Measurements from ENCODE around the gene ARIH1.
"Not testable (repeated sequence)": the region's sequence is repeated elsewhere in the genome, so short reads cannot be mapped to it uniquely, and the experiment has no call there.

The ARIH1 gene, protein sequence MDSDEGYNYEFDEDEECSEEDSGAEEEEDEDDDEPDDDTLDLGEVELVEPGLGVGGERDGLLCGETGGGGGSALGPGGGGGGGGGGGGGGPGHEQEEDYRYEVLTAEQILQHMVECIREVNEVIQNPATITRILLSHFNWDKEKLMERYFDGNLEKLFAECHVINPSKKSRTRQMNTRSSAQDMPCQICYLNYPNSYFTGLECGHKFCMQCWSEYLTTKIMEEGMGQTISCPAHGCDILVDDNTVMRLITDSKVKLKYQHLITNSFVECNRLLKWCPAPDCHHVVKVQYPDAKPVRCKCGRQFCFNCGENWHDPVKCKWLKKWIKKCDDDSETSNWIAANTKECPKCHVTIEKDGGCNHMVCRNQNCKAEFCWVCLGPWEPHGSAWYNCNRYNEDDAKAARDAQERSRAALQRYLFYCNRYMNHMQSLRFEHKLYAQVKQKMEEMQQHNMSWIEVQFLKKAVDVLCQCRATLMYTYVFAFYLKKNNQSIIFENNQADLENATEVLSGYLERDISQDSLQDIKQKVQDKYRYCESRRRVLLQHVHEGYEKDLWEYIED

DNA sequence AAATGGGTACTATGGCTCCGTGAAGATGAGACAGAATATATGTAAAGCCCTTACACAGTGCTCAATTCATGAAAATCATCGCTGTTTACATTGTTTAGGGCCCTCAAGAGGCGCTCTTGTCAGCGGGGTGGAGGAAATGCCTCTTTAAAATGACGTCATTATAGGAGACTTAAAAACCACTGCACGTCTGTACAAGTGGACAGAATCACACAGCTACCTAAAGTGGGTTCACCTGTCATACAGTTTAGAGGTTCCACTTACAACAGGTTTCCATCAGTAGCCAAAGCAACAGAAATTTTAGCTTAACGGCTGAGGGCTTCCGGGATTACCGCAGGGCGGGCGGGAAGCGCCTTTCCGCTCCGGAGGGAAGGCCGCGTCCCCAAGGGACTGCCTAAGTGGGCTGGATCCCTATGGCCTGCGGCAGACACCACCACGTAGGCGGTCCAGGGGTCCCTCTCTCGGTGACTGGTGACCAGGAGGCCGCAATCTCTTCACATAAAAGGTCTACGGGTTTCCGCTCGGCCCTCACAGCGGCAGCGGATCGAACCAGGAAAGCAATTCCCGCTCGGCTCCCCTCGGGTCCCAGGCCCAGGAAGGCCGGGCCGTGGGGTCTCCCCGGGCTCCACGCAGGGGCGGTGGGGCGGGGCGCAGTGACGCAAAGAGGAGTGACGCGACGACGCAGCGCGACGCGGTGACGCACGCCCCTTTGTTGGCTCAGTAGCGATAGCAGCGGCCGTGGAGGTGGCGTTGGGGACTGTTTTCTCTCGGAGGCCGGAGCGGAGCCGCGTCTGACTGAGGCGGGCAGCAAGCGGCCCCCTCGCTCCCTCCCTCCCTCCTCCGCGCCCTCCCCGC lies at the start of gene ARIH1:
Gene ARIH1, plus strand, starts transcription at position 717 of the 852 bp plus-strand sequence. CDS start 310 bp downstream, outside the sequence.
- Histone ChIP-seq H2AFZ (ENCODE audit: low read depth) (peak within 1 kb of the TSS; percentile 70), H3K4me2 (peak within 1 kb of the TSS; percentile 98)
- TF ChIP-seq, protein P1, sequence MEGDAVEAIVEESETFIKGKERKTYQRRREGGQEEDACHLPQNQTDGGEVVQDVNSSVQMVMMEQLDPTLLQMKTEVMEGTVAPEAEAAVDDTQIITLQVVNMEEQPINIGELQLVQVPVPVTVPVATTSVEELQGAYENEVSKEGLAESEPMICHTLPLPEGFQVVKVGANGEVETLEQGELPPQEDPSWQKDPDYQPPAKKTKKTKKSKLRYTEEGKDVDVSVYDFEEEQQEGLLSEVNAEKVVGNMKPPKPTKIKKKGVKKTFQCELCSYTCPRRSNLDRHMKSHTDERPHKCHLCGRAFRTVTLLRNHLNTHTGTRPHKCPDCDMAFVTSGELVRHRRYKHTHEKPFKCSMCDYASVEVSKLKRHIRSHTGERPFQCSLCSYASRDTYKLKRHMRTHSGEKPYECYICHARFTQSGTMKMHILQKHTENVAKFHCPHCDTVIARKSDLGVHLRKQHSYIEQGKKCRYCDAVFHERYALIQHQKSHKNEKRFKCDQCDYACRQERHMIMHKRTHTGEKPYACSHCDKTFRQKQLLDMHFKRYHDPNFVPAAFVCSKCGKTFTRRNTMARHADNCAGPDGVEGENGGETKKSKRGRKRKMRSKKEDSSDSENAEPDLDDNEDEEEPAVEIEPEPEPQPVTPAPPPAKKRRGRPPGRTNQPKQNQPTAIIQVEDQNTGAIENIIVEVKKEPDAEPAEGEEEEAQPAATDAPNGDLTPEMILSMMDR (conservative IDR thresholded peaks at IDR 0.05; ENCODE audit: low read depth, low read length), result peak; percentile 34; the same call in 1 of the 2 replicates

DNA sequence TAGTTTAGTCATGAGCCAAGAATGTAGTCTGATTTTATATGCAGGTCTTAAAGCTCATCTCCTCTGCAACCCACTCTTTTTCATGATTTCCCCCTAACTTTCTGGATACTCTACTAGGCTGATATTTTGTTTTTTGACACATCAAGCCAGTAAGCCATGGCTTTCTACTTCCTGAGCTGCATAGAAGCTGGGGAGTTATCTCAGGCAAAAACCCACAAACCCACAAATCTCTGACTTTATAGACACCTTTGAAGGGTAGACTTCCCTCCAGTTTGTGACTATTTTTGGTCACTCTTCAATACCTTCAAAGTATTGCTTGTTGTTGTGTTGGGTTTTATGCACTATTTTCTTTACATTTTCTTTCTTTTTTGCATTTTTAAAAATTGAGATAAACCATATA lies 47.4 kb upstream of the ARIH1 start:
- TF ChIP-seq, protein P1 (conservative IDR thresholded peaks at IDR 0.05; ENCODE audit: low read depth, low read length), result no peak

More for the DNA sequence above, at the start of gene ARIH1:
- peaks cover 31% of the 10 kb centered on the region for H3K4me1 ChIP-seq (ENCODE audit: low read depth, poor library complexity, severe bottlenecking)
- H3K27ac ChIP-seq, result peak within 1 kb of the TSS; percentile 99
- H3K9ac ChIP-seq, result peak within 1 kb of the TSS; percentile 99
- H4K20me1 ChIP-seq (ENCODE audit: insufficient read depth), result no peaks in the 10 kb centered on the region; the same call in 1 of the 2 replicates
- no peaks in the 10 kb centered on the region for H3K27me3 ChIP-seq (ENCODE audit: insufficient read depth, low read depth)
- H3K36me3 ChIP-seq (ENCODE audit: insufficient read depth), result no peaks in the 10 kb centered on the region
- no peak within 1 kb of the TSS for H3K4me3 ChIP-seq (IDR thresholded peaks at IDR 0.05; ENCODE audit: insufficient read depth, low read depth, low read length)
- H3K79me2 ChIP-seq (ENCODE audit: insufficient read depth, low read depth), result peaks cover 43% of the 10 kb centered on the region

DNA sequence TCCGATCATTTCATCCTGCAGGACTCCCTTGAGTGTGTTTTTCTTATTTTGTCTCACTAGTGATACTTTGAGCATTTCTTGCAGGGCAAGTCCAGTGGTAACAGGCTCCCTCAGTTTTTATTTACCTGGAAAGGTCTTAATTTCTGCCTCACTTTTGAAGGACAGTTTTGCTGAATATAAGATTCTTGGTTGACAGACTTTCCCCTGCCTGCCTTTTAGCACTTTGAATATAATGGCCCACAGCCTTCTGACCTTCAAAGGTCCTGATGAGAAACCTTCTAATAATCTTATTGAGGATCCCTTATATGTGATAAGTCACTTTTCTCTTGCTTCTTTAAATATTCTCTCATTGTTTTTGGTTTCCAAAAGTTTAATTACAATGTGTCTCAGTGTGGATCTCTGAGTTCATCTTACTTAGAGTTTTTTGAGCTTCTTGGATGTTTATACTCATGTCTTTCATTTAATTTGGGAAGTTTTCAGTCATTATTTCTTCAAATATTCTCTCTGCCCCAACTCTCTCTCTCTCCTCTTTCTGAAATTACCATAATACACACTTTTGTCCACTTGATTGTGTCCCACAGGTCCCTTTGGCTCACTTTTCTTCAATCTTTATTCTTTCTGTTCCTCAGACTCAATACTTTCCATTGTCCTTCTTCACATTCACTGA lies 36.3 kb upstream of the ARIH1 start:
- Histone ChIP-seq H3K4me2 (no peak overlapping the region), H3K4me1 (ENCODE audit: low read depth, poor library complexity, severe bottlenecking) (no peaks in the 10 kb centered on the region), H3K36me3 (ENCODE audit: insufficient read depth) (no peaks in the 10 kb centered on the region), H2AFZ (ENCODE audit: low read depth) (no peak overlapping the region), H4K20me1 (ENCODE audit: insufficient read depth) (no peaks in the 10 kb centered on the region), H3K27me3 (ENCODE audit: insufficient read depth, low read depth) (no peaks in the 10 kb centered on the region), H3K79me2 (ENCODE audit: insufficient read depth, low read depth) (no peaks in the 10 kb centered on the region), H3K4me3 (IDR thresholded peaks at IDR 0.05; ENCODE audit: insufficient read depth, low read depth, low read length) (no peak overlapping the region), H3K27ac (no peak overlapping the region), H3K9ac (no peak overlapping the region)
- TF ChIP-seq, protein P1 (conservative IDR thresholded peaks at IDR 0.05; ENCODE audit: low read depth, low read length), result no peak

More for the DNA sequence above, 47.4 kb upstream of the ARIH1 start:
- Histone ChIP-seq H3K4me1 (ENCODE audit: low read depth, poor library complexity, severe bottlenecking) (no peaks in the 10 kb centered on the region), H3K27me3 (ENCODE audit: insufficient read depth, low read depth) (no peaks in the 10 kb centered on the region), H3K4me2 (no peak overlapping the region), H2AFZ (ENCODE audit: low read depth) (no peak overlapping the region), H3K27ac (no peak overlapping the region), H3K79me2 (ENCODE audit: insufficient read depth, low read depth) (no peaks in the 10 kb centered on the region), H4K20me1 (ENCODE audit: insufficient read depth) (no peaks in the 10 kb centered on the region), H3K4me3 (IDR thresholded peaks at IDR 0.05; ENCODE audit: insufficient read depth, low read depth, low read length) (no peak overlapping the region), H3K36me3 (ENCODE audit: insufficient read depth) (no peaks in the 10 kb centered on the region), H3K9ac (no peak overlapping the region)

DNA sequence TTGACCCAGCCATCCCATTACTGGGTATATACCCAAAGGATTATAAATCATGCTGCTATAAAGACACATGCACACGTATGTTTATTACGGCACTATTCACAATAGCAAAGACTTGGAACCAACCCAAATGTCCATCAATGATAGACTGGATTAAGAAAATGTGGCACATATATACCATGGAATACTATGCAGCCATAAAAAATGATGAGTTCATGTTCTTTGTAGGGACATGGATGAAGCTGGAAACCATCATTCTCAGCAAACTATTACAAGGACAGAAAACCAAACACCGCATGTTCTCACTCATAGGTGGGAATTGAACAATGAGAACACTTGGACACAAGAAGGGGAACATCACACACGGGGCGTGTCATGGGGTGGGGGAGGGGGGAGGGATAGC lies 31.3 kb upstream of the ARIH1 start:
- H3K4me3 ChIP-seq (IDR thresholded peaks at IDR 0.05; ENCODE audit: insufficient read depth, low read depth, low read length); H3K79me2 ChIP-seq (ENCODE audit: insufficient read depth, low read depth); H3K27ac ChIP-seq; H3K4me1 ChIP-seq (ENCODE audit: low read depth, poor library complexity, severe bottlenecking); H2AFZ ChIP-seq (ENCODE audit: low read depth); H4K20me1 ChIP-seq (ENCODE audit: insufficient read depth); H3K27me3 ChIP-seq (ENCODE audit: insufficient read depth, low read depth); H3K9ac ChIP-seq; H3K4me2 ChIP-seq; H3K36me3 ChIP-seq (ENCODE audit: insufficient read depth): not testable (repeated sequence)
